EH (cell line): ENCODE data around the gene PANK4.
"Not testable (repeated sequence)": the region's sequence is repeated elsewhere in the genome, so short reads cannot be mapped to it uniquely, and the experiment has no call there.

Experiments used
- DNase-seq: peaks from one replicate; pipeline ENCODE4 v3.0.0-alpha.2; 2015; ENCODE audit warnings: low read depth

The PANK4 gene

GRCh38 chr1:2460996-2461751 lies 65.2 kb downstream of the PANK4 start:
- no peak for DNase-seq

- DNase-seq: no peak
Observed at GRCh38 chr1:2460203-2460602, 66.2 kb downstream of the PANK4 start.

DNA sequence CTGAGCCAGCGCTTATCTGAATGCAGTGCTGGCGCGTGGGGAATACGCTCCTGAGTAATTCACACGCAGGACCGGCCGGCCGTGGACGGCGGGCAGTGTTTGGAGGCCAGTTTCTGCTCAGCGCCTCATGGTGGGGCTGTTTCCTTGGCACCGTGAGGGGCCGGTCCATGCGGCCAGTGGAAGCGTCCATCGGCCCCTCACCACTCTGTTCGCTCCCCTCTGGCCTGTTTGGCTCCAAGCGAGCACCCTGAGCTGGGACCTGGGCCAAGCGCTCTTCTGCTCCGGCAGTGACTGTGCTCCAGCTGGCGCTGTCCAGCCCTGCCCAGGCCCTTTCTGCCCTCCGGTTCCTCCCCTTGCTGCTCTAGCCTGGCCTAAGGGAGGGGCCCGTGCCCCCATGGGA lies 66.6 kb downstream of the PANK4 start:
- peak; percentile 47 for DNase-seq

DNA sequence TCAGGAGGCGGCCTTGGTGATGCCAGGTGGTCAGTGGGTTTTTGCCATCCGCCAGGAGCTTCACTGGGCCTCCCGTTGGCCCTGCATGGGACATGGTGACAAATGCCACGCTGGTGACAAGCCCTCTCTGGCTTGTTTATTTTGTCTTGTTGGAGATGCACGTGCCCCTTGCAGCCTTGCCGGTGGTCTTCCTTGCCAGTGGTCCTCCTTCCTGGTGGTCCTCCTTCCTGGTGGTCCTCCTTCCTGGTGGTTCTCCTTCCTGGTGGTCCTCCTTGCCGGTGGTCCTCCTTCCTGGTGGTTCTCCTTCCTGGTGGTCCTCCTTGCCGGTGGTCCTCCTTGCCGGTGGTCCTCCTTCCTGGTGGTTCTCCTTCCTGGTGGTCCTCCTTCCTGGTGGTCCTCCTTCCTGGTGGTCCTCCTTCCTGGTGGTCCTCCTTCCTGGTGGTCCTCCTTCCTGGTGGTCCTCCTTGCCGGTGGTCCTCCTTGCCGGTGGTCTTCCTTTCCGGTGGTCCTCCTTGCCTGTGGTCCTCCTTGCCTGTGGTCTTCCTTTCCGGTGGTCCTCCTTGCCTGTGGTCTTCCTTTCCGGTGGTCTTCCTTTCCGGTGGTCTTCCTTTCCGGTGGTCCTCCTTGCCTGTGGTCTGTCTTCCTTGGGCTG lies 67.2 kb downstream of the PANK4 start:
- not testable (repeated sequence) for DNase-seq

DNA sequence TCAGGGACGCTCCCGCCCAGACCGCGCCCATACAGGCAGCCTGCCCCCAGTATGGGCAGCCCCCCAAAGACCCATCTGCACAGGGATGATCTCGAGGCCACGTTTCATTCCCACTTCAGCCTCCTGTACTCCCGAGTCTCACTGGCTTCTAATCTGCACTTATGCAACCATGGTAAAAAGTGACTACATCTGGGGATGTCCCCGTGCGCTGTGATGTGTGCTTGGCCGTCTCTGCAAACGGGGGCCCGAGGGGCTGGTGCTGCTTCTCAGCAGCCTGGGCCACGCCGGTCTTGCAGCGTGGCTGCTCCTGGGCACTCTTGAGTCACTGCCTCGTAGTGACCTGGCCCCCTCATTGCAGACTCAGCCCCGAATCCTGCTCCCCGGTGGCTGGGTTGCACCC lies 67.7 kb downstream of the PANK4 start:
- no peak for DNase-seq
